IMR-90 (cell line): Measurements from ENCODE around the gene PRDM15. TPM values are rescaled to one million over a fixed set of nuclear protein-coding genes. Genes with fewer than 3 reads are reported as not detected.

Source experiments
- ATAC-seq: fragments of 200-7000 bp; cut with Tn5 transposase; 2 replicates; pipeline ENCODE4 v1.9.1; 2020; ENCODE audit warnings: low read depth, mild to moderate bottlenecking, moderate library complexity
- BruUV-seq: library from RNA; stranded (reverse); fragments of 400-500 nt; replicated peaks from 2 replicates; lab custom pipeline; 2021; lab: Mats Ljungman, UMichigan
- CTCF ChIA-PET: fragments of 300-600 bp; formaldehyde crosslinking; extraction: SDS; loops from one replicate; lab custom pipeline; 2021; ENCODE audit warnings: antibody characterized with exemption; lab: Yijun Ruan, JAX
- POLR2A ChIA-PET: fragments of 300-600 bp; sonication (Branson Sonifier 250); formaldehyde crosslinking; loops from one replicate; lab custom pipeline; 2022; ENCODE audit warnings: antibody characterized with exemption; ENCODE audit not compliant: unreplicated experiment; lab: Charles Lee
- DNase-seq: peaks from one replicate; pipeline ENCODE4 v3.0.0; 2013
- H2AFZ ChIP-seq: replicated peaks from 2 replicates; pipeline ENCODE3; 2013; ENCODE audit warnings: low read length, mild to moderate bottlenecking; ENCODE audit not compliant: poor library complexity
- H2AK5ac ChIP-seq: 2 replicates; pipeline ENCODE4 v1.6.1; 2013; ENCODE audit warnings: low read depth, low read length, inconsistent platforms
- H2AK9ac ChIP-seq: replicated peaks from 2 replicates; pipeline ENCODE3; 2013; ENCODE audit warnings: mild to moderate bottlenecking, low read depth, low read length, moderate library complexity; ENCODE audit not compliant: poor library complexity
- H2BK120ac ChIP-seq: 2 replicates; pipeline ENCODE4 v1.6.1; 2013; ENCODE audit warnings: low read depth, low read length, inconsistent platforms
- H2BK15ac ChIP-seq: 3 replicates; pipeline ENCODE4 v1.6.1; 2013; ENCODE audit warnings: low read depth, low read length, inconsistent platforms
- H2BK20ac ChIP-seq: 2 replicates; pipeline ENCODE4 v1.6.1; 2013; ENCODE audit warnings: low read depth, mild to moderate bottlenecking, inconsistent platforms, low read length, moderate library complexity
- H2BK5ac ChIP-seq: 2 replicates; pipeline ENCODE4 v1.6.1; 2013; ENCODE audit warnings: mild to moderate bottlenecking, low read depth, low read length, inconsistent platforms; ENCODE audit not compliant: poor library complexity, severe bottlenecking
- H3K14ac ChIP-seq: replicated peaks from 2 replicates; pipeline ENCODE4 v1.6.1; 2013; ENCODE audit warnings: low read depth, low read length, inconsistent platforms
- H3K18ac ChIP-seq: 2 replicates; pipeline ENCODE4 v1.6.1; 2013; ENCODE audit warnings: low read depth, low read length, control low read depth
- H3K23ac ChIP-seq: 2 replicates; pipeline ENCODE4 v1.6.1; 2013; ENCODE audit warnings: low read depth, low read length, inconsistent platforms
- H3K27ac ChIP-seq: 2 replicates; pipeline ENCODE4 v1.5.1; 2013; ENCODE audit warnings: mild to moderate bottlenecking, control low read depth, low read length; ENCODE audit not compliant: insufficient read depth
- H3K27me3 ChIP-seq: 2 replicates; pipeline ENCODE4 v1.6.1; 2013; ENCODE audit warnings: low read length; ENCODE audit not compliant: control insufficient read depth, insufficient read depth
- H3K36me3 ChIP-seq: 2 replicates; pipeline ENCODE4 v1.6.1; 2013; ENCODE audit warnings: low read length, mixed read lengths; ENCODE audit not compliant: control insufficient read depth, insufficient read depth
- H3K4ac ChIP-seq: 2 replicates; pipeline ENCODE4 v1.6.1; 2013; ENCODE audit warnings: low read depth, low read length, inconsistent platforms
- H3K4me1 ChIP-seq: 2 replicates; pipeline ENCODE4 v1.6.1; 2013; ENCODE audit warnings: low read length, mixed read lengths; ENCODE audit not compliant: control insufficient read depth, insufficient read depth
- H3K4me2 ChIP-seq: 2 replicates; pipeline ENCODE4 v1.6.1; 2013; ENCODE audit warnings: low read depth, mild to moderate bottlenecking, control low read depth, low read length, moderate library complexity
- H3K4me3 ChIP-seq: 2 replicates; pipeline ENCODE4 v1.5.1; 2013; ENCODE audit warnings: low read depth, mild to moderate bottlenecking, control low read depth, low read length, moderate library complexity; ENCODE audit not compliant: insufficient read depth
- H3K56ac ChIP-seq: 2 replicates; pipeline ENCODE4 v1.6.1; 2013; ENCODE audit warnings: low read length, inconsistent platforms; ENCODE audit not compliant: insufficient read depth; ENCODE audit errors: extremely low read depth
- H3K79me1 ChIP-seq, 2 experiments: 2 replicates each; pipeline ENCODE4 v1.6.1; 2013; ENCODE audit warnings: low read length in 2 of 2, inconsistent platforms in 1 of 2, low read depth in 1 of 2
- H3K9ac ChIP-seq: 2 replicates; pipeline ENCODE4 v1.6.1; 2013; ENCODE audit warnings: low read depth, low read length, control low read depth
- H3K9me1 ChIP-seq: 2 replicates; pipeline ENCODE4 v1.6.1; 2013; ENCODE audit warnings: low read length, inconsistent platforms; ENCODE audit not compliant: insufficient read depth
- H3K9me3 ChIP-seq: 2 replicates; pipeline ENCODE4 v1.6.1; 2013; ENCODE audit warnings: low read length; ENCODE audit not compliant: control insufficient read depth, insufficient read depth
- H4K20me1 ChIP-seq: 2 replicates; pipeline ENCODE4 v1.6.1; 2013; ENCODE audit warnings: low read length, inconsistent platforms; ENCODE audit not compliant: insufficient read depth
- H4K5ac ChIP-seq: 2 replicates; pipeline ENCODE4 v1.6.1; 2013; ENCODE audit warnings: mild to moderate bottlenecking, low read depth, low read length, control low read depth
- H4K8ac ChIP-seq, 2 experiments: 2 replicates each; pipeline ENCODE4 v1.6.1; 2013; ENCODE audit warnings: low read depth in 2 of 2, low read length in 2 of 2, control low read depth in 1 of 2, inconsistent platforms in 1 of 2
- H4K91ac ChIP-seq: 2 replicates; pipeline ENCODE4 v1.6.1; 2013; ENCODE audit warnings: low read depth, low read length, inconsistent platforms; ENCODE audit not compliant: insufficient read depth
- BHLHE40 ChIP-seq: fragments of 150-350 bp; IDR thresholded peaks from 2 replicates; pipeline ENCODE4 v1.6.1; 2016; ENCODE audit warnings: mild to moderate bottlenecking, low read depth, low read length
- CEBPB ChIP-seq: IDR thresholded peaks from 2 replicates; pipeline ENCODE4 v1.6.1; 2012; ENCODE audit warnings: low read depth, low read length, improper control_type of control experiment
- CTCF ChIP-seq: conservative IDR thresholded peaks from 2 replicates; pipeline ENCODE4 v1.5.1; 2012; ENCODE audit warnings: mild to moderate bottlenecking, low read depth, low read length, improper control_type of control experiment
- ELK1 ChIP-seq: fragments of 150-350 bp; IDR thresholded peaks from 2 replicates; pipeline ENCODE4 v1.6.1; 2016; ENCODE audit warnings: low read depth, mild to moderate bottlenecking, low read length, moderate library complexity, borderline replicate concordance
- FOS ChIP-seq: fragments of 150-350 bp; IDR thresholded peaks from 2 replicates; pipeline ENCODE4 v1.6.1; 2016; ENCODE audit warnings: low read depth, low read length
- MAFK ChIP-seq: IDR thresholded peaks from 2 replicates; pipeline ENCODE4 v1.6.1; 2012; ENCODE audit warnings: low read depth, low read length, improper control_type of control experiment
- MAZ ChIP-seq: IDR thresholded peaks from 2 replicates; pipeline ENCODE4 v1.6.1; 2012; ENCODE audit warnings: low read depth, mild to moderate bottlenecking, low read length, improper control_type of control experiment, moderate library complexity, borderline replicate concordance
- NFE2L2 ChIP-seq: fragments of 150-350 bp; IDR thresholded peaks from 2 replicates; pipeline ENCODE4 v1.6.1; 2016; ENCODE audit warnings: low read depth, mild to moderate bottlenecking, low read length
- POLR2A ChIP-seq: IDR thresholded peaks from 2 replicates; pipeline ENCODE4 v1.6.1; 2012; ENCODE audit warnings: mild to moderate bottlenecking, low read depth, low read length
- RAD21 ChIP-seq: IDR thresholded peaks from 2 replicates; pipeline ENCODE4 v1.6.1; 2012; ENCODE audit warnings: low read length, improper control_type of control experiment
- SMC3 ChIP-seq: fragments of 150-350 bp; IDR thresholded peaks from 2 replicates; pipeline ENCODE4 v1.6.1; 2016; ENCODE audit warnings: low read depth, mild to moderate bottlenecking, antibody characterized with exemption, low read length, moderate library complexity
- USF2 ChIP-seq: fragments of 150-350 bp; IDR thresholded peaks from 2 replicates; pipeline ENCODE4 v1.6.1; 2017; ENCODE audit warnings: mild to moderate bottlenecking, antibody characterized with exemption, low read length, low read depth
- WGBS, 2 experiments: methylation state at CpG; one replicate each; pipeline versions ENCODE4 v1.1.5 to v1.1.7; 2013; ENCODE audit warnings: missing lambda C conversion rate in 2 of 2; ENCODE audit not compliant: insufficient read length in 1 of 2; ENCODE audit errors: extremely low coverage in 2 of 2; 5-methylcytosine and 5-hydroxymethylcytosine counted together
- dilution Hi-C: fragments of 300-500 bp; cut with HindIII; formaldehyde crosslinking; loops from one replicate; pipeline ENCODE4 v1.14.3; 2018; ENCODE audit warnings: low sequenced_read_pairs; ENCODE audit not compliant: unreplicated experiment
- in situ Hi-C: fragments of 300-500 bp; cut with MboI; formaldehyde crosslinking; loops from 3 replicates; pipeline ENCODE4 v1.14.3; 2019; ENCODE audit warnings: low sequenced_read_pairs, inconsistent platforms, mixed read lengths
- intact Hi-C: fragments of 100-400 bp; cut with micrococcal nuclease; formaldehyde crosslinking; loops from 2 replicates; pipeline ENCODE4 v1.10.0; 2022
- polyA plus RNA-seq, 3 experiments: library from polyadenylated mRNA; depleted of rRNA; stranded (reverse); fragments of >200 nt; gene quantifications; 2 replicates each; pipeline ENCODE4 v1.2.3, GENCODE V29; 2012; ENCODE audit warnings: low replicate concordance in 1 of 3
- total RNA-seq: library from RNA; depleted of rRNA; stranded (reverse); fragments of >200 nt; gene quantifications from 2 replicates; pipeline ENCODE4 v1.2.3, GENCODE V29; 2012

Gene PRDM15
- total and polyA plus RNA-seq, 2 of the 4 experiments (the other 2 are of a cell fraction) = 7.3 to 8.8 TPM

DNA sequence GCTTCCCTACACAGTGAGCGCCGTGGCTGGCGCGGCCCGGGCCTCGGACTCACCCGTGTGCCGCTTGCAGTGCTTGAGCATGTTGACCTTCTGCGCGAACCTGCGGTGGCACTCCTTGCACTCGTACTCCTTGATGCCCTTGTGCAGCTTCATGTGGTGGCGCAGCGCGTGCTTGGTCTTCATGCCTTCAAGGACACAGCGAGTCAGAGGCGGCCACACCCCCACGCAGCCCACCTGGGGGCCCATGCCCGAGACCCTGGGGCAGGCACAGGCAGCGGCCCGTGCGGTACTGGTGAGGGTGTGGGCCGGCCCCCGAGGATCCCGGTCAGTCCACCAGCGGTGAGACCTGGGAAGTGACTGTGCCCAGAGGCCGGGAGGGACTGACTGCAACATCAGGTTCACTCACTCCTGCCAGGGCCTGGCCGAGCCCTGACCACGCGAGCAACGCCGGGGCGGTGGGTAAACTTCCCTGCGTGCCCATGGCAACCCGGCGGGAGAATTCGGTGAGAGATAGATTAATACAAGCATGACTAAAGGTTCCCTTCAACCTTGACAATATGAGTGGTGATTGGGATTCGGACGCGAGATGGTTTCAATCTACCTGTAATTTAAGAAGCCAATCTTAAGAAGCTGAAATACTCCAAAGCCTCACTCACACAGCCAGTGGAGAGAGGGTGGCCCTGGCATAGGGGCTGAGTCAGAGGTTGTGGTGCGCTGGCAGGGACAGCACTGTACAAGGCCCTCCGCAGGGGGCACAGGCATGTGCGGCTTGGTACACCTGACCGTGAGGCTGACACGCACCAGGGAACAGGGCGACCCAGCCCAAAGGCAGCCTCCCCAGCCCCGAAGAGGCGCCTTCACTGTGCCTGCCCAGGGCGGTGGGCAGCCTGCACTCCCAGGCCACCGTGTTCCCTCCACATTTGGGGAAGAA is 63.2 kb downstream of the PRDM15 start (continued):
- TF ChIP-seq ELK1 = no peak
- no peak for TF ChIP-seq BHLHE40

DNA sequence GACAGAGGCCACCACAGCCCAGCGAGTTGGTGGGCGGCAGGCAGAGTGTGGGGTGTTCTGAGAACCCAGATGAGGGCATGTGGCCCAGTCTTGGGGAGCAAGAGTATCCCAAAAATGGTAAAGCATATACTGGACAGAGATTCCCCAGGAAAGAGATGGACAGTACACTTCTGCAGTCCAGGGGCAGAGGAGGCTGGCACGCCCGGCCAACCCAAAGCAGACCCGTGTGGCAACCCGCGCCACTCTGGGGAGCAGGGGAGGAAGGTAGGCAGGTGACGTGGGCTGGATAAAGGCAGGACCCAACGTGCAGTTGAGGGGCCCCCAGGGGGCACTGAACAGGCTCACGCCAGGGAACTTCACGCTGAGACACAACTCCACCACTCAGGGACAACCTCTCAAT is 65.9 kb downstream of the PRDM15 start:
- H3K23ac ChIP-seq = no peak overlapping the region
- in situ Hi-C loops = no loop called here
- no peak for TF ChIP-seq USF2
- no peak for TF ChIP-seq FOS
- TF ChIP-seq CEBPB = no peak
- TF ChIP-seq CTCF = no peak
- TF ChIP-seq MAZ = no peak
- TF ChIP-seq BHLHE40 = no peak
- TF ChIP-seq MAFK = no peak
- TF ChIP-seq RAD21 = no peak
- no peak for TF ChIP-seq SMC3
- TF ChIP-seq POLR2A = no peak
- no peak for TF ChIP-seq NFE2L2

More for the DNA sequence above, 65.9 kb downstream of the PRDM15 start:
- H4K5ac ChIP-seq = no peak overlapping the region
- no peaks in the 10 kb centered on the region for H3K27me3 ChIP-seq
- no TSS peak for BruUV-seq
- H4K20me1 ChIP-seq = no peaks in the 10 kb centered on the region
- POLR2A ChIA-PET = no interaction called here
- H2AK9ac ChIP-seq = no peak overlapping the region
- no peak overlapping the region for H4K91ac ChIP-seq
- dilution Hi-C loops (no loop called here), intact Hi-C loops (no loop called here)
- ATAC-seq = no peak
- no peak overlapping the region for H3K27ac ChIP-seq
- H2AK5ac ChIP-seq = no peak overlapping the region
- no peaks in the 10 kb centered on the region for H3K9me3 ChIP-seq
- H2BK5ac ChIP-seq = no peak overlapping the region
- H3K18ac ChIP-seq = no peak overlapping the region
- peaks cover 22% of the 10 kb centered on the region for H3K36me3 ChIP-seq
- H3K9ac ChIP-seq = no peak overlapping the region
- H2BK20ac ChIP-seq = no peak overlapping the region
- no peak overlapping the region for H3K4me2 ChIP-seq
- H2BK15ac ChIP-seq = no peak overlapping the region
- no peak overlapping the region for H3K4me3 ChIP-seq
- WGBS, 2 experiments = 89% methylated on average over 5 of the region's 11 CpGs; no CpG with 5 or more reads in 1 of the 2 experiments
- no peak overlapping the region for H3K56ac ChIP-seq
- no peak for DNase-seq
- H2BK120ac ChIP-seq = no peak overlapping the region
- no peak overlapping the region for H2AFZ ChIP-seq
- H3K79me1 ChIP-seq = no peaks in the 10 kb centered on the region
- no peak overlapping the region for H4K8ac ChIP-seq
- H3K4ac ChIP-seq = no peak overlapping the region
- H3K14ac ChIP-seq = no peak overlapping the region
- CTCF ChIA-PET = no interaction called here
- no peaks in the 10 kb centered on the region for H3K9me1 ChIP-seq
- no peaks in the 10 kb centered on the region for H3K4me1 ChIP-seq
